IMR-90 (cell line): ENCODE measurements around the gene ZNF280B. TPM values are rescaled to one million over a fixed set of nuclear protein-coding genes. Genes with fewer than 3 reads are reported as not detected.

Experiments
- ATAC-seq: fragments of 200-7000 bp; cut with Tn5 transposase; 2 replicates; pipeline ENCODE4 v1.9.1; 2020; ENCODE audit warnings: low read depth, mild to moderate bottlenecking, moderate library complexity
- BruUV-seq: library from RNA; stranded (reverse); fragments of 400-500 nt; replicated peaks from 2 replicates; lab custom pipeline; 2021; lab: Mats Ljungman, UMichigan
- CTCF ChIA-PET: fragments of 300-600 bp; formaldehyde crosslinking; extraction: SDS; loops from one replicate; lab custom pipeline; 2021; ENCODE audit warnings: antibody characterized with exemption; lab: Yijun Ruan, JAX
- POLR2A ChIA-PET: fragments of 300-600 bp; sonication (Branson Sonifier 250); formaldehyde crosslinking; loops from one replicate; lab custom pipeline; 2022; ENCODE audit warnings: antibody characterized with exemption; ENCODE audit not compliant: unreplicated experiment; lab: Charles Lee
- DNase-seq: peaks from one replicate; pipeline ENCODE4 v3.0.0; 2013
- H2AFZ ChIP-seq: replicated peaks from 2 replicates; pipeline ENCODE3; 2013; ENCODE audit warnings: low read length, mild to moderate bottlenecking; ENCODE audit not compliant: poor library complexity
- H2AK5ac ChIP-seq: 2 replicates; pipeline ENCODE4 v1.6.1; 2013; ENCODE audit warnings: low read depth, low read length, inconsistent platforms
- H2AK9ac ChIP-seq: replicated peaks from 2 replicates; pipeline ENCODE3; 2013; ENCODE audit warnings: mild to moderate bottlenecking, low read depth, low read length, moderate library complexity; ENCODE audit not compliant: poor library complexity
- H2BK120ac ChIP-seq: 2 replicates; pipeline ENCODE4 v1.6.1; 2013; ENCODE audit warnings: low read depth, low read length, inconsistent platforms
- H2BK15ac ChIP-seq: 3 replicates; pipeline ENCODE4 v1.6.1; 2013; ENCODE audit warnings: low read depth, low read length, inconsistent platforms
- H2BK20ac ChIP-seq: 2 replicates; pipeline ENCODE4 v1.6.1; 2013; ENCODE audit warnings: low read depth, mild to moderate bottlenecking, inconsistent platforms, low read length, moderate library complexity
- H2BK5ac ChIP-seq: 2 replicates; pipeline ENCODE4 v1.6.1; 2013; ENCODE audit warnings: mild to moderate bottlenecking, low read depth, low read length, inconsistent platforms; ENCODE audit not compliant: poor library complexity, severe bottlenecking
- H3K14ac ChIP-seq: replicated peaks from 2 replicates; pipeline ENCODE4 v1.6.1; 2013; ENCODE audit warnings: low read depth, low read length, inconsistent platforms
- H3K18ac ChIP-seq: 2 replicates; pipeline ENCODE4 v1.6.1; 2013; ENCODE audit warnings: low read depth, low read length, control low read depth
- H3K23ac ChIP-seq: 2 replicates; pipeline ENCODE4 v1.6.1; 2013; ENCODE audit warnings: low read depth, low read length, inconsistent platforms
- H3K27ac ChIP-seq: 2 replicates; pipeline ENCODE4 v1.5.1; 2013; ENCODE audit warnings: mild to moderate bottlenecking, control low read depth, low read length; ENCODE audit not compliant: insufficient read depth
- H3K27me3 ChIP-seq: 2 replicates; pipeline ENCODE4 v1.6.1; 2013; ENCODE audit warnings: low read length; ENCODE audit not compliant: control insufficient read depth, insufficient read depth
- H3K36me3 ChIP-seq: 2 replicates; pipeline ENCODE4 v1.6.1; 2013; ENCODE audit warnings: low read length, mixed read lengths; ENCODE audit not compliant: control insufficient read depth, insufficient read depth
- H3K4ac ChIP-seq: 2 replicates; pipeline ENCODE4 v1.6.1; 2013; ENCODE audit warnings: low read depth, low read length, inconsistent platforms
- H3K4me1 ChIP-seq: 2 replicates; pipeline ENCODE4 v1.6.1; 2013; ENCODE audit warnings: low read length, mixed read lengths; ENCODE audit not compliant: control insufficient read depth, insufficient read depth
- H3K4me2 ChIP-seq: 2 replicates; pipeline ENCODE4 v1.6.1; 2013; ENCODE audit warnings: low read depth, mild to moderate bottlenecking, control low read depth, low read length, moderate library complexity
- H3K4me3 ChIP-seq: 2 replicates; pipeline ENCODE4 v1.5.1; 2013; ENCODE audit warnings: low read depth, mild to moderate bottlenecking, control low read depth, low read length, moderate library complexity; ENCODE audit not compliant: insufficient read depth
- H3K56ac ChIP-seq: 2 replicates; pipeline ENCODE4 v1.6.1; 2013; ENCODE audit warnings: low read length, inconsistent platforms; ENCODE audit not compliant: insufficient read depth; ENCODE audit errors: extremely low read depth
- H3K79me1 ChIP-seq, 2 experiments: 2 replicates each; pipeline ENCODE4 v1.6.1; 2013; ENCODE audit warnings: low read length in 2 of 2, inconsistent platforms in 1 of 2, low read depth in 1 of 2
- H3K9ac ChIP-seq: 2 replicates; pipeline ENCODE4 v1.6.1; 2013; ENCODE audit warnings: low read depth, low read length, control low read depth
- H3K9me1 ChIP-seq: 2 replicates; pipeline ENCODE4 v1.6.1; 2013; ENCODE audit warnings: low read length, inconsistent platforms; ENCODE audit not compliant: insufficient read depth
- H3K9me3 ChIP-seq: 2 replicates; pipeline ENCODE4 v1.6.1; 2013; ENCODE audit warnings: low read length; ENCODE audit not compliant: control insufficient read depth, insufficient read depth
- H4K20me1 ChIP-seq: 2 replicates; pipeline ENCODE4 v1.6.1; 2013; ENCODE audit warnings: low read length, inconsistent platforms; ENCODE audit not compliant: insufficient read depth
- H4K5ac ChIP-seq: 2 replicates; pipeline ENCODE4 v1.6.1; 2013; ENCODE audit warnings: mild to moderate bottlenecking, low read depth, low read length, control low read depth
- H4K8ac ChIP-seq, 2 experiments: 2 replicates each; pipeline ENCODE4 v1.6.1; 2013; ENCODE audit warnings: low read depth in 2 of 2, low read length in 2 of 2, control low read depth in 1 of 2, inconsistent platforms in 1 of 2
- H4K91ac ChIP-seq: 2 replicates; pipeline ENCODE4 v1.6.1; 2013; ENCODE audit warnings: low read depth, low read length, inconsistent platforms; ENCODE audit not compliant: insufficient read depth
- CEBPB ChIP-seq: IDR thresholded peaks from 2 replicates; pipeline ENCODE4 v1.6.1; 2012; ENCODE audit warnings: low read depth, low read length, improper control_type of control experiment
- CHD1 ChIP-seq: IDR thresholded peaks from 2 replicates; pipeline ENCODE4 v1.6.1; 2012; ENCODE audit warnings: low read depth, low read length, improper control_type of control experiment
- CTCF ChIP-seq: conservative IDR thresholded peaks from 2 replicates; pipeline ENCODE4 v1.5.1; 2012; ENCODE audit warnings: mild to moderate bottlenecking, low read depth, low read length, improper control_type of control experiment
- ELK1 ChIP-seq: fragments of 150-350 bp; IDR thresholded peaks from 2 replicates; pipeline ENCODE4 v1.6.1; 2016; ENCODE audit warnings: low read depth, mild to moderate bottlenecking, low read length, moderate library complexity, borderline replicate concordance
- FOS ChIP-seq: fragments of 150-350 bp; IDR thresholded peaks from 2 replicates; pipeline ENCODE4 v1.6.1; 2016; ENCODE audit warnings: low read depth, low read length
- MAFK ChIP-seq: IDR thresholded peaks from 2 replicates; pipeline ENCODE4 v1.6.1; 2012; ENCODE audit warnings: low read depth, low read length, improper control_type of control experiment
- MAZ ChIP-seq: IDR thresholded peaks from 2 replicates; pipeline ENCODE4 v1.6.1; 2012; ENCODE audit warnings: low read depth, mild to moderate bottlenecking, low read length, improper control_type of control experiment, moderate library complexity, borderline replicate concordance
- MXI1 ChIP-seq: IDR thresholded peaks from 2 replicates; pipeline ENCODE4 v1.6.1; 2012; ENCODE audit warnings: low read depth, mild to moderate bottlenecking, low read length, moderate library complexity, borderline replicate concordance
- NFE2L2 ChIP-seq: fragments of 150-350 bp; IDR thresholded peaks from 2 replicates; pipeline ENCODE4 v1.6.1; 2016; ENCODE audit warnings: low read depth, mild to moderate bottlenecking, low read length
- POLR2A ChIP-seq: IDR thresholded peaks from 2 replicates; pipeline ENCODE4 v1.6.1; 2012; ENCODE audit warnings: mild to moderate bottlenecking, low read depth, low read length
- RAD21 ChIP-seq: IDR thresholded peaks from 2 replicates; pipeline ENCODE4 v1.6.1; 2012; ENCODE audit warnings: low read length, improper control_type of control experiment
- RCOR1 ChIP-seq: IDR thresholded peaks from 2 replicates; pipeline ENCODE4 v1.6.1; 2012; ENCODE audit warnings: mild to moderate bottlenecking, low read length, improper control_type of control experiment; ENCODE audit not compliant: insufficient replicate concordance
- RFX5 ChIP-seq: IDR thresholded peaks from 2 replicates; pipeline ENCODE4 v1.8.0; 2012; ENCODE audit warnings: low read depth, mild to moderate bottlenecking, low read length, moderate library complexity
- USF2 ChIP-seq: fragments of 150-350 bp; IDR thresholded peaks from 2 replicates; pipeline ENCODE4 v1.6.1; 2017; ENCODE audit warnings: mild to moderate bottlenecking, antibody characterized with exemption, low read length, low read depth
- dilution Hi-C: fragments of 300-500 bp; cut with HindIII; formaldehyde crosslinking; loops from one replicate; pipeline ENCODE4 v1.14.3; 2018; ENCODE audit warnings: low sequenced_read_pairs; ENCODE audit not compliant: unreplicated experiment
- in situ Hi-C: fragments of 300-500 bp; cut with MboI; formaldehyde crosslinking; loops from 3 replicates; pipeline ENCODE4 v1.14.3; 2019; ENCODE audit warnings: low sequenced_read_pairs, inconsistent platforms, mixed read lengths
- intact Hi-C: fragments of 100-400 bp; cut with micrococcal nuclease; formaldehyde crosslinking; loops from 2 replicates; pipeline ENCODE4 v1.10.0; 2022
- polyA plus RNA-seq, 3 experiments: library from polyadenylated mRNA; depleted of rRNA; stranded (reverse); fragments of >200 nt; gene quantifications; 2 replicates each; pipeline ENCODE4 v1.2.3, GENCODE V29; 2012; ENCODE audit warnings: low replicate concordance in 1 of 3
- total RNA-seq: library from RNA; depleted of rRNA; stranded (reverse); fragments of >200 nt; gene quantifications from 2 replicates; pipeline ENCODE4 v1.2.3, GENCODE V29; 2012

Gene ZNF280B
- total and polyA plus RNA-seq, 2 of the 4 experiments (the other 2 are of a cell fraction), result 0.65 to 1.4 TPM

GRCh38 chr22:22478470-22478869 is 30.1 kb downstream of the ZNF280B start:
- dilution Hi-C loops, result no loop called here
- H3K4me2 ChIP-seq, result no peak overlapping the region
- H4K5ac ChIP-seq, result no peak overlapping the region
- no peak for ATAC-seq
- no peak overlapping the region for H3K4ac ChIP-seq
- H2AK5ac ChIP-seq, result no peak overlapping the region
- H4K20me1 ChIP-seq, result no peaks in the 10 kb centered on the region
- TF ChIP-seq CHD1 (no peak), FOS (no peak), CEBPB (no peak), POLR2A (no peak), ELK1 (no peak), MAZ (no peak), RAD21 (no peak), RFX5 (no peak), MAFK (no peak), USF2 (no peak), NFE2L2 (no peak), MXI1 (no peak), RCOR1 (no peak), CTCF (no peak)
- no peaks in the 10 kb centered on the region for H3K4me1 ChIP-seq
- BruUV-seq, result no TSS peak
- H2BK5ac ChIP-seq, result no peak overlapping the region
- POLR2A ChIA-PET, result no interaction called here
- H2BK120ac ChIP-seq, result no peak overlapping the region
- intact Hi-C loops, result no loop called here
- H2BK15ac ChIP-seq, result no peak overlapping the region
- no peak overlapping the region for H3K27ac ChIP-seq
- H3K9ac ChIP-seq, result no peak overlapping the region
- no peaks in the 10 kb centered on the region for H3K9me1 ChIP-seq
- no peak overlapping the region for H2AK9ac ChIP-seq
- no peak overlapping the region for H3K14ac ChIP-seq
- no peak overlapping the region for H4K8ac ChIP-seq
- no peaks in the 10 kb centered on the region for H3K36me3 ChIP-seq
- CTCF ChIA-PET, result no interaction called here
- H2BK20ac ChIP-seq, result no peak overlapping the region
- H3K9me3 ChIP-seq, result no peaks in the 10 kb centered on the region
- H3K18ac ChIP-seq, result no peak overlapping the region
- no peak overlapping the region for H3K56ac ChIP-seq
- H2AFZ ChIP-seq, result no peak overlapping the region
- no peak overlapping the region for H3K4me3 ChIP-seq
- in situ Hi-C loops, result no loop called here
- H3K27me3 ChIP-seq, result peaks cover 4% of the 10 kb centered on the region; the same call in 1 of the 2 replicates
- H3K23ac ChIP-seq, result no peak overlapping the region
- DNase-seq, result no peak
- H4K91ac ChIP-seq, result no peak overlapping the region
- no peaks in the 10 kb centered on the region for H3K79me1 ChIP-seq
